NCI-H2029 (cell line): ENCODE results near the gene CST5.
"Not testable (repeated sequence)": the region's sequence is repeated elsewhere in the genome, so short reads cannot be mapped to it uniquely, and the experiment has no call there.

ENCODE experiments used
- DNase-seq: peaks from one replicate; lab custom pipeline; 2025; lab: John Stamatoyannopoulos, UW

CST5 gene

GRCh38 chr20:23841693-23842092 lies 37.9 kb downstream of the CST5 start:
- no peak for DNase-seq

- no peak for DNase-seq
Observed at GRCh38 chr20:23835716-23836115, 43.8 kb downstream of the CST5 start.

- no peak for DNase-seq
Observed at GRCh38 chr20:23832775-23833513, 46.6 kb downstream of the CST5 start.

- DNase-seq, result not testable (repeated sequence)
Observed at GRCh38 chr20:23831961-23832360, 47.6 kb downstream of the CST5 start.

GRCh38 chr20:23826541-23827021 lies 53.0 kb downstream of the CST5 start, which contains the start of gene CST2:
Gene CST2, minus strand, starts transcription at chr20:23826729. Its CDS starts 69 bp downstream, at chr20:23826660.
- no peak for DNase-seq
